ENCODE results near the gene NECTIN1. TPM values are rescaled to one million over a fixed set of nuclear protein-coding genes. Genes with fewer than 3 reads are reported as not detected.

NECTIN1 gene
- total RNA-seq, 2 experiments from 2014 or later, result 0.53 to 0.98 TPM

DNA sequence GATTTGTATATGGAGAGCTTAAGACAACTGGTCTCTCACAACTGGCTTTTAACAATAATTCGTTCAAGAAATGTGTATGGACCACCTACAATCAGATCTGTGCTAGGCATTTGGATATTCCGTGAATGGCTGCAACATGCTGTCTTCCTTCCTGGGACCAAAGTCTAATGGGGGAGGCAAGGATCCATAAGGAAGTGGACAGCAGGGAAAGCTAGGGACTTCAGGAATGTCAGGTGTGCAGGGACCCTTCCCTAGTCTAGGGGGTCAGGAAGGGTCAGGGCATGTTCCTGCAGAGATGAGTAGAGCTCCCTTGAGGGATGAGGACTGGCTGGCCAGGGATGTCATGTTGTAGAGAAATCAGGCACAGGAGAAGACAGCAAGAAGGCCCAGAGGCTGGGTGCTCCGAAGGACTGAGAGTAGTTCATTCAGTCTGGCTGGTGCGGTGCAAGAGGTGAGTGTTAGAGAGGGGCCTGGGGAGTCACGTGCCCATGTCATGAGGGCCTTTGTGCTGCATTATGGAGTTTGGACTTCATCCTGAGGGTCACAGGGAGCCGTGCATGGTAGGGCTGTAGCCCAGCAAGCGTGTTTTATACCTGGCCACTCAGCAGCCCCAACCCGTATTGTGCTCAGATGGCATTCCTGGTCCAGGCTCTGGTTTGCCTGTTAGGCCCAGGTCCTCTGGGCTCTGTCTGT lies 8.5 kb upstream of the NECTIN1 start:
- ATAC-seq (no peak), DNase-seq (no peak)
- Mint-ChIP-seq H3K4me1 (no peaks in the 10 kb centered on the region), H3K4me3 (no peak overlapping the region), H3K36me3 (no peaks in the 10 kb centered on the region), H3K27me3 (peaks cover 53% of the 10 kb centered on the region), H3K9me3 (ENCODE audit: low read depth) (no peaks in the 10 kb centered on the region), H3K27ac (no peak overlapping the region)
- CTCF ChIA-PET, result interaction anchor here (1.0 to 3.6 kb wide), 2 partner anchors 8 to 46 kb away, joined by 3 to 25 read pairs; partner anchors contain the start of gene NECTIN1

GRCh38 chr11:119734788-119735187 lies 5.8 kb upstream of the NECTIN1 start:
- CTCF ChIA-PET, result no interaction called here
- ATAC-seq (no peak), DNase-seq (no peak)
- no peaks in the 10 kb centered on the region for H3K9me3 Mint-ChIP-seq (ENCODE audit: low read depth)
- no peak overlapping the region for H3K4me3 Mint-ChIP-seq
- no peak overlapping the region for H3K27ac Mint-ChIP-seq
- H3K4me1 Mint-ChIP-seq, result peaks cover 4% of the 10 kb centered on the region
- no peaks in the 10 kb centered on the region for H3K36me3 Mint-ChIP-seq
- peaks cover 53% of the 10 kb centered on the region for H3K27me3 Mint-ChIP-seq

GRCh38 chr11:119730789-119731386 lies 1.9 kb upstream of the NECTIN1 start:
- CTCF ChIA-PET, result interaction anchor here (1.7 to 1.9 kb wide), 2 partner anchors 57 to 89 kb away, joined by 7 to 11 read pairs; no protein-coding TSS in a partner anchor
- ATAC-seq (no peak), DNase-seq (no peak)
- H3K27me3 Mint-ChIP-seq, result peaks cover 60% of the 10 kb centered on the region
- H3K27ac Mint-ChIP-seq, result no peak overlapping the region
- no peaks in the 10 kb centered on the region for H3K9me3 Mint-ChIP-seq (ENCODE audit: low read depth)
- H3K4me3 Mint-ChIP-seq, result no peak overlapping the region
- H3K36me3 Mint-ChIP-seq, result no peaks in the 10 kb centered on the region
- peaks cover 12% of the 10 kb centered on the region for H3K4me1 Mint-ChIP-seq

DNA sequence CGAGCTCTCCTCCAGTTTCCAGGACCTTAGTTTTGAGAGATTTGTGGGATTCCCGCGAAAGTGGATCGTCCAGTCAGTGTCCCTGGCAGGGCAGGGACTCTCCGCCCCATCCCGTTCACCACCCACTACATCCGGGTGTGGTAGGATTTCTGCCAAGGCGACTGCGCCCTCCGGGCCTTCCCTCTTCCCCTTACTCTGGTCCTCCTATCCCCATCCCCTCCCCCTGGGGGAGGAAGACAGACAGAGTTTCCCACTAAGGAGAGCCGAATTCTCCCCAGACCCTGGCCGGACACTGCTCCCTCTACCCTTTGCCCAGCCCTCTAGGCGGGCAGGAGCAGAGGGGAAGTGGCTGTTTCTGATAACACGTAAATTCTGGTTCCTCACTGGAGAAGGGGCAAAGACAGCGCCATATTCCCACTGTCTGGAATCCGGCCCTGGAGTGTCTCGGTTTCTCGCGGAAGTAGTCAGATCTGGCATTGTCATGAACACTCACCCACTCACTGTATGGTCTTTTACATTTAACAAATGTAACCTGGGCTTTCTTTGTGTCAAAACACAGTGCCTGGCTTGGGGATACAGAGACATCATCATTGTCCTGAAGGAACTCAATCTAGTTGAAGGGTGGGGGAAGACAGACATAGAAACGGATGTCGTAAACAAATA lies 1.1 kb upstream of the NECTIN1 start:
- H3K27ac Mint-ChIP-seq, result no peak overlapping the region
- CTCF ChIA-PET, result interaction anchor here (0.7 to 4.1 kb wide), 35 partner anchors 9 to 384 kb away, joined by 3 to 83 read pairs (median 5); no protein-coding TSS in a partner anchor
- H3K9me3 Mint-ChIP-seq (ENCODE audit: low read depth), result no peaks in the 10 kb centered on the region
- peaks cover 12% of the 10 kb centered on the region for H3K4me1 Mint-ChIP-seq
- peak overlapping the region; percentile 20 for H3K4me3 Mint-ChIP-seq
- DNase-seq (no peak), ATAC-seq (no peak)
- no peaks in the 10 kb centered on the region for H3K36me3 Mint-ChIP-seq
- peaks cover 66% of the 10 kb centered on the region for H3K27me3 Mint-ChIP-seq

DNA sequence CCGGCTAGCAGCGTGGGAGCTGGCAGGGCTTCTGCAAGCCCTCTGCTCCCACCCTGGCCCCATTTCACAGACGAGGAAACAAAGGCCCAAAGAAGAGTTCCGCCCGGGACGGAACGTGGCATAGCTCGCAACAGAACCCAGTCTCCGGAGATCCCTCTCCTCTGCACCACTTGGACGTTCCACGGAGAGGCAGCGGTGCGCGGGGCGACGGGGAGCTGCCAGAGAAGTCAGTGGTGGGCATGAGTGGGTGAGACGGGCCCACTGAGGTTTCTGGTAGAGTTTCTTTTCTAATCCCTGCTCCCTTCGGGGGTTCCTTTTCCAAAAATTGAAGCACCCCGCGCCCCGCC lies 554 bp upstream of the NECTIN1 start:
- CTCF ChIA-PET, result interaction anchor here (0.5 to 4.1 kb wide), 38 partner anchors 9 to 439 kb away, joined by 3 to 83 read pairs (median 4); no protein-coding TSS in a partner anchor
- peaks cover 12% of the 10 kb centered on the region for H3K4me1 Mint-ChIP-seq
- peaks cover 70% of the 10 kb centered on the region for H3K27me3 Mint-ChIP-seq
- ATAC-seq (peak; percentile 40), DNase-seq (no peak)
- H3K27ac Mint-ChIP-seq, result no peak overlapping the region
- no peaks in the 10 kb centered on the region for H3K36me3 Mint-ChIP-seq
- H3K4me3 Mint-ChIP-seq, result peak overlapping the region; percentile 20
- H3K9me3 Mint-ChIP-seq (ENCODE audit: low read depth), result no peaks in the 10 kb centered on the region

DNA sequence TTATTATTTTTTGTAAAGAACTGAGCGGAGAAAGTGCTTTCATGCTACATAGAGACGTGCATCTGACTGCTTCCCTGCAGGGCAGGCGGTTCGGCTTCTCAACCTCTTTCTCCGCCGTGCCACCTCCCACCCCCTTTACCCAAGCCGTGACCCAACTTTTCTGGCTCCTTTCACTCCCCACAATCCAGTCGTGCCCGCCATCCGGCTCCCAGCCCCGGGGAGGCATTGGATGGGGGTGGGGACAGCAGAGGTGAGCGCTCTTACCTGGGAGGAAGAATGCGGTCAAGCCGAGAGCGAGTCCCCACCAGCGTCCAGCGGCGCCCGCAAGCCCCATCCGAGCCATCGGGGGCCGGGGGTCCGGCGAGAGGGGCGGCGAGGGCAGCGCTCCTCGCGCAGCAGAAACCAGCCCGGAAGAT lies 781 bp downstream of the NECTIN1 start:
- no peak for ATAC-seq
- H3K4me3 Mint-ChIP-seq, result peak overlapping the region; percentile 65
- DNase-seq, result no peak

DNA sequence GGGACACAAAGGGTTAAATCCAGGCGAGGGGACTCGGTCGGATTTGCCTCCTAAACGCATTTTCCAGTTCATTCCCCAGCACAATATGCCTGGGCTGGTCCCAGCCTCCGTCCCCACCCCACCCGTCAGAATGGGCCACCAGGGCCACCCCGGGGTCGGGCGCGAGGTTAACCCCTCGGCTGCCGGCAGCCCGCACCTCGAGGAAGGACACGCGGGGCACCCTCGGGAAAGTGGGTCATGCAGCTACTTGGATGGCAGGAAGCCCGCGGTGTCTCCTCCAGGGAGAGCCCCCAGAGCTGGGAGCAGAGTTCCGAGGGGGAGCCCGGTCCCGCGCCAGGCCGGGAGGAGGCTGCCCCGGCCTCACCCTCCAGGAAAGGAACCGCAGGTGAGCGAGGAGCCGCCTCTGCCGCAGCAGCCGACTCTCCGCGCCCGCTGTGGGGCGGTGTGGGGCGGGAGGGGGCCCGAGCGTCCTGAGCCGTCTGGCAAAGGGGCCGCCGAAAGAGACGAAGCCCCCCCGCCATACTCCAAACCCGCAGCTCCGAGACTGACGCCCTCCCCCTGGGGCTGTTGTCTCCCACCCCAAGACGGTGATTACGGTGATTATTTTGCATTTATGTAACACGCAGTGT lies 1.4 kb downstream of the NECTIN1 start:
- Mint-ChIP-seq H3K4me1 (peaks cover 12% of the 10 kb centered on the region), H3K27me3 (peaks cover 57% of the 10 kb centered on the region), H3K4me3 (peak overlapping the region; percentile 65), H3K27ac (no peak overlapping the region), H3K36me3 (no peaks in the 10 kb centered on the region), H3K9me3 (ENCODE audit: low read depth) (no peaks in the 10 kb centered on the region)
- CTCF ChIA-PET, result interaction anchor here (0.7 to 4.1 kb wide), 5 partner anchors 8 to 86 kb away, joined by 3 to 83 read pairs (median 3); no protein-coding TSS in a partner anchor
- ATAC-seq (no peak), DNase-seq (no peak)

More for the DNA sequence above, 781 bp downstream of the NECTIN1 start:
- peaks cover 59% of the 10 kb centered on the region for H3K27me3 Mint-ChIP-seq
- no peaks in the 10 kb centered on the region for H3K36me3 Mint-ChIP-seq
- no peaks in the 10 kb centered on the region for H3K9me3 Mint-ChIP-seq (ENCODE audit: low read depth)
- peaks cover 12% of the 10 kb centered on the region for H3K4me1 Mint-ChIP-seq
- CTCF ChIA-PET, result interaction anchor here (1.1 to 4.1 kb wide), 6 partner anchors 36 to 86 kb away, joined by 4 to 83 read pairs (median 20); no protein-coding TSS in a partner anchor
- no peak overlapping the region for H3K27ac Mint-ChIP-seq

- CTCF ChIA-PET, result interaction anchor here (0.7 to 4.1 kb wide), 7 partner anchors 9 to 85 kb away, joined by 3 to 83 read pairs (median 3); no protein-coding TSS in a partner anchor
- ATAC-seq, result no peak
- no peaks in the 10 kb centered on the region for H3K9me3 Mint-ChIP-seq (ENCODE audit: low read depth)
- DNase-seq, result no peak
- peaks cover 12% of the 10 kb centered on the region for H3K4me1 Mint-ChIP-seq
- no peaks in the 10 kb centered on the region for H3K36me3 Mint-ChIP-seq
- H3K27me3 Mint-ChIP-seq, result peaks cover 59% of the 10 kb centered on the region
- H3K27ac Mint-ChIP-seq, result no peak overlapping the region
- H3K4me3 Mint-ChIP-seq, result no peak overlapping the region
These were observed 2.1 kb downstream of the NECTIN1 start for GRCh38 chr11:119726585-119727522.

- Mint-ChIP-seq H3K4me1 (peaks cover 12% of the 10 kb centered on the region), H3K9me3 (ENCODE audit: low read depth) (no peaks in the 10 kb centered on the region), H3K36me3 (no peaks in the 10 kb centered on the region), H3K27ac (no peak overlapping the region), H3K4me3 (no peak overlapping the region), H3K27me3 (peaks cover 57% of the 10 kb centered on the region)
- no peak for ATAC-seq
- CTCF ChIA-PET, result interaction anchor here (0.7 to 4.1 kb wide), 3 partner anchors 9 to 52 kb away, joined by 3 to 83 read pairs (median 3); no protein-coding TSS in a partner anchor
- DNase-seq, result no peak
These were observed 2.8 kb downstream of the NECTIN1 start for GRCh38 chr11:119726150-119726553.

DNA sequence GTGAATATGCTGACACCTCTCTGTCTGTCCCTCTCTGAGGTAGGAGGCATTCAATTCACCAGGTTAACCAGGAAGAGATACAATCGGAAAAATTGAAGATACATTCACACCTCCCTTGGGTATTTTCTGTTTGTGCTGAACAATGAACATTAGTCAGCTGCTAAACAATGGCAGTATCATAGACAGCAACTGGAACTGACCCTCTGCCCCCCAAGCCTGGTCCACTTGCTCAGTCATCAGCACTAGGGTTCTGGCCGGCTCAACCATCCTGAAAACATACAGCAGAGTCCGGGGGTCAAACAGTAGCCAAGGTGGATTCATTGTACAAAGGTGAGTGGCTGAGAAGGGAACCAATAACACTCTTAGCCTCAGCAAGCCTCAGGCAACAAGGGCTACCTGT lies 4.0 kb downstream of the NECTIN1 start:
- Mint-ChIP-seq H3K27ac (no peak overlapping the region), H3K4me3 (no peak overlapping the region), H3K27me3 (peaks cover 47% of the 10 kb centered on the region), H3K4me1 (peaks cover 8% of the 10 kb centered on the region), H3K9me3 (ENCODE audit: low read depth) (no peaks in the 10 kb centered on the region), H3K36me3 (no peaks in the 10 kb centered on the region)
- ATAC-seq, result no peak
- CTCF ChIA-PET, result no interaction called here
- DNase-seq, result no peak

DNA sequence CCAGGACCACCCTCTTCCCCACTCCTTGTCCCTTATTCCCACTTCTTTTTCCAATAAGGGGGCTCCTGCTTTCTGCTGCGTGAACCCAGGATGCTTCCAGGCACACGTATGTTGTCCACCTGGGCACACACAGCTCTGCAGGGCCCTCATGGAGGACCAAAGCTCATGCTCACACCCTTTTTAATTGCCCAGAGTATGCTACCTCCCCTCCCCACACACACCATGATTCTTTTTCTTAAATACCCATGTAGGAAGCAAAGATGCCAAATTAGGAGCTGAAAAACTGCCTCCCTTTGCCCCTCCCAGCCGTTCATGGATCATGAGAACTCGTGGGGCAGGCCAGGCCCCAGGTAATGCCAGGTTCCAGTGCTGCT lies 5.1 kb downstream of the NECTIN1 start:
- Mint-ChIP-seq H3K4me3 (no peak overlapping the region), H3K27ac (no peak overlapping the region)
- ATAC-seq, result no peak

GRCh38 chr11:119723243-119723951 lies 5.6 kb downstream of the NECTIN1 start:
- no peaks in the 10 kb centered on the region for H3K36me3 Mint-ChIP-seq
- CTCF ChIA-PET, result interaction anchor here (0.8 kb wide), 1 partner anchor 312 kb away, joined by 3 read pairs; no protein-coding TSS in a partner anchor
- H3K4me3 Mint-ChIP-seq, result no peak overlapping the region
- ATAC-seq (no peak), DNase-seq (no peak)
- H3K4me1 Mint-ChIP-seq, result peaks cover 4% of the 10 kb centered on the region
- H3K27ac Mint-ChIP-seq, result no peak overlapping the region
- H3K9me3 Mint-ChIP-seq (ENCODE audit: low read depth), result no peaks in the 10 kb centered on the region
- H3K27me3 Mint-ChIP-seq, result peaks cover 42% of the 10 kb centered on the region

More for the DNA sequence above, 5.1 kb downstream of the NECTIN1 start:
- H3K4me1 Mint-ChIP-seq, result peaks cover 4% of the 10 kb centered on the region
- peaks cover 42% of the 10 kb centered on the region for H3K27me3 Mint-ChIP-seq
- H3K9me3 Mint-ChIP-seq (ENCODE audit: low read depth), result no peaks in the 10 kb centered on the region
- DNase-seq, result no peak
- no peaks in the 10 kb centered on the region for H3K36me3 Mint-ChIP-seq
- CTCF ChIA-PET, result no interaction called here

All from activated CD8-positive, alpha-beta memory T cell treated with anti-CD3 and anti-CD28 coated beads, Interleukin-2, amount 10 ng/mL, durations not matched to agents 7 days and 5 days (primary cell).